SK-N-MC (cell line): ENCODE measurements around the gene MTCL1.

Experiments used
- EZH2 ChIP-seq: fragments of 200-600 bp; sonication (generic); IDR thresholded peaks from one replicate; pipeline ENCODE4 v1.6.1; 2017; ENCODE audit warnings: antibody characterized with exemption
- FOXP2 ChIP-seq: optimal IDR thresholded peaks from 2 replicates; pipeline ENCODE3; 2011; ENCODE audit warnings: mild to moderate bottlenecking, moderate library complexity; ENCODE audit not compliant: insufficient read depth; ENCODE audit errors: extremely low read length, control extremely low read depth
- POLR2AphosphoS5 ChIP-seq: IDR thresholded peaks from 2 replicates; pipeline ENCODE4 v1.6.1; 2012; ENCODE audit warnings: mild to moderate bottlenecking, low read depth, low read length, borderline replicate concordance

GRCh38 chr18:8741532-8741931 lies 36.2 kb downstream of the MTCL1 start:
- TF ChIP-seq POLR2AphosphoS5 = no peak
- TF ChIP-seq EZH2 = no peak
- TF ChIP-seq FOXP2 = no peak
